Endothelial cell of umbilical vein (primary cell): ENCODE data around the gene SPINK1. TPM values are rescaled to one million over a fixed set of nuclear protein-coding genes. Genes with fewer than 3 reads are reported as not detected.

Experiments used
- BruUV-seq: library from RNA; stranded (reverse); fragments of 400-500 nt; replicated peaks from 2 replicates; lab custom pipeline; 2021; lab: Mats Ljungman, UMichigan
- CTCF ChIA-PET: fragments of 300-600, 350-600 bp; sonication (Branson Sonifier 250); formaldehyde crosslinking; loops from one replicate; lab custom pipeline; 2021; ENCODE audit warnings: antibody characterized with exemption, inconsistent platforms; lab: Charles Lee
- POLR2A ChIA-PET: fragments of 300-600, 350-600 bp; sonication (Branson Sonifier 250); formaldehyde crosslinking; loops from one replicate; lab custom pipeline; 2021; ENCODE audit warnings: antibody characterized with exemption, inconsistent platforms; lab: Charles Lee
- DNase-seq: peaks from one replicate; pipeline ENCODE4 v3.0.0-alpha.2; 2011; ENCODE audit warnings: low read depth, low spot score
- FAIRE-seq: peaks from 2 replicates; lab custom pipeline; 2011; peaks lifted over from hg19 to GRCh38; lab: Jason Lieb, UNC
- H2AFZ ChIP-seq: 2 replicates; pipeline ENCODE4 v1.6.0; 2012; ENCODE audit warnings: low read depth, low read length, control low read depth, inconsistent platforms
- H3K27ac ChIP-seq: 2 replicates; pipeline ENCODE4 v1.5.1; 2011; ENCODE audit warnings: low read depth, mild to moderate bottlenecking, control low read depth, low read length, moderate library complexity; ENCODE audit not compliant: insufficient read depth
- H3K27me3 ChIP-seq, 2 experiments: 2 replicates each; pipeline versions ENCODE4 v1.6.0 to v1.6.1; 2011; ENCODE audit warnings: low read length in 2 of 2, mixed read lengths in 1 of 2; ENCODE audit not compliant: control insufficient read depth in 2 of 2, insufficient read depth in 2 of 2
- H3K36me3 ChIP-seq, 2 experiments: 2 replicates in 1 of 2; 3 replicates in 1 of 2; pipeline ENCODE4 v1.5.1; 2011; ENCODE audit warnings: low read length in 2 of 2, mild to moderate bottlenecking in 1 of 2, moderate library complexity in 1 of 2; ENCODE audit not compliant: control insufficient read depth in 2 of 2, insufficient read depth in 2 of 2; ENCODE audit errors: extremely low read depth in 1 of 2
- H3K4me1 ChIP-seq: 3 replicates; pipeline ENCODE4 v1.5.1; 2011; ENCODE audit warnings: mild to moderate bottlenecking, low read length; ENCODE audit not compliant: control insufficient read depth, insufficient read depth; ENCODE audit errors: extremely low read depth
- H3K4me2 ChIP-seq: 2 replicates; pipeline ENCODE4 v1.6.1; 2011; ENCODE audit warnings: low read length, control low read depth, mixed read lengths; ENCODE audit not compliant: insufficient read depth
- H3K4me3 ChIP-seq, 3 experiments: fragments of 200-600 bp in 1 of 3; sonication (generic), shearing (Covaris generic) in 1 of 3; replicated peaks in 1 of 3; 2 replicates each; pipeline ENCODE4 v1.5.1; 2011 to 2016; ENCODE audit warnings: control low read depth in 3 of 3, low read length in 3 of 3, mild to moderate bottlenecking in 2 of 3, inconsistent platforms in 1 of 3, low read depth in 1 of 3, moderate library complexity in 1 of 3; ENCODE audit not compliant: insufficient read depth in 1 of 3
- H3K79me2 ChIP-seq: 2 replicates; pipeline ENCODE4 v1.6.0; 2012; ENCODE audit warnings: low read length, inconsistent platforms; ENCODE audit not compliant: control insufficient read depth, insufficient read depth
- H3K9ac ChIP-seq: replicated peaks from 2 replicates; pipeline ENCODE3; 2011; ENCODE audit warnings: low read length, control low read depth; ENCODE audit not compliant: insufficient read depth; ENCODE audit errors: extremely low read depth
- H3K9me1 ChIP-seq: replicated peaks from 3 replicates; pipeline ENCODE4 v1.6.0; 2011; ENCODE audit warnings: mild to moderate bottlenecking, low read length; ENCODE audit not compliant: control insufficient read depth, insufficient read depth; ENCODE audit errors: extremely low read depth
- H3K9me3 ChIP-seq: replicated peaks from 2 replicates; pipeline ENCODE4 v1.5.1; 2012; ENCODE audit warnings: low read length, inconsistent platforms; ENCODE audit not compliant: control insufficient read depth, insufficient read depth
- H4K20me1 ChIP-seq: replicated peaks from 2 replicates; pipeline ENCODE3; 2011; ENCODE audit warnings: mild to moderate bottlenecking, low read length; ENCODE audit not compliant: control insufficient read depth, insufficient read depth; ENCODE audit errors: extremely low read depth
- EZH2 ChIP-seq: IDR thresholded peaks from 2 replicates; pipeline ENCODE4 v1.6.1; 2012; ENCODE audit warnings: borderline replicate concordance, low read depth, mild to moderate bottlenecking, moderate library complexity, low read length, inconsistent platforms; ENCODE audit not compliant: severe bottlenecking
- FOS ChIP-seq: IDR thresholded peaks from 2 replicates; pipeline ENCODE4 v1.6.1; 2011; ENCODE audit warnings: mild to moderate bottlenecking, low read length, moderate library complexity, borderline replicate concordance; ENCODE audit not compliant: insufficient read depth
- GATA2 ChIP-seq: IDR thresholded peaks from 2 replicates; pipeline ENCODE4 v1.7.0; 2011; ENCODE audit warnings: low read depth, mild to moderate bottlenecking, moderate library complexity, mixed read lengths, low read length; ENCODE audit not compliant: insufficient read length, insufficient read depth
- JUN ChIP-seq: IDR thresholded peaks from 2 replicates; pipeline ENCODE4 v1.6.1; 2011; ENCODE audit warnings: borderline replicate concordance, low read depth; ENCODE audit not compliant: insufficient read length, insufficient read depth
- MYC ChIP-seq: IDR thresholded peaks from one replicate; pipeline ENCODE4 v1.6.1; 2011; ENCODE audit warnings: mild to moderate bottlenecking, low read depth, low read length
- POLR2A ChIP-seq: IDR thresholded peaks from 2 replicates; pipeline ENCODE4 v1.6.1; 2012; ENCODE audit warnings: low read depth, mild to moderate bottlenecking, control low read depth, low read length
- POLR2AphosphoS5 ChIP-seq: IDR thresholded peaks from 2 replicates; pipeline ENCODE4 v1.6.1; 2012; ENCODE audit warnings: low read depth, mild to moderate bottlenecking, control low read depth, low read length, moderate library complexity; ENCODE audit not compliant: insufficient read depth
- dilution Hi-C: fragments of 300-500 bp; cut with MboI; formaldehyde crosslinking; loops from one replicate; pipeline ENCODE4 v1.15.0; 2019; ENCODE audit warnings: low sequenced_read_pairs; ENCODE audit not compliant: extremely low pct_ligation_motif_present
- intact Hi-C: fragments of 100-400 bp; cut with micrococcal nuclease; formaldehyde crosslinking; loops from one replicate; pipeline ENCODE4 v1.10.0; 2022
- polyA plus RNA-seq, 4 experiments: library from polyadenylated mRNA; depleted of rRNA in 3 of 4; stranded (reverse) in 3 of 4; unstranded in 1 of 4; fragments of >200 nt; gene quantifications; 2 replicates each; pipeline versions ENCODE4 v1.2.1 to v1.2.3, GENCODE V29; 2011 to 2012; ENCODE audit warnings: missing spikeins in 1 of 4
- total RNA-seq: library from RNA; stranded (reverse); gene quantifications from 2 replicates; pipeline ENCODE4 v1.2.3, GENCODE V29; 2021
- TF ChIP-seq, protein P1 (sequence below), 2 donors: IDR thresholded peaks; 1 replicate in 1 of 2; 2 replicates in 1 of 2; pipeline ENCODE4 v1.5.1; 2011; ENCODE audit warnings: low read length in 2 of 2, mild to moderate bottlenecking in 2 of 2, moderate library complexity in 2 of 2, control low read depth in 1 of 2, inconsistent platforms in 1 of 2, low read depth in 1 of 2; ENCODE audit not compliant: insufficient read depth in 1 of 2; ENCODE audit errors: extremely low read depth in 1 of 2
- TF ChIP-seq, protein P2 (sequence below): IDR thresholded peaks from 2 replicates; pipeline ENCODE4 v1.6.1; 2011; ENCODE audit not compliant: insufficient read depth, insufficient read length

Gene SPINK1
- total and polyA plus RNA-seq, 2 donors (not counting 3 experiments of a cell fraction or from before 2014, with no cell fraction given): not detected

DNA sequence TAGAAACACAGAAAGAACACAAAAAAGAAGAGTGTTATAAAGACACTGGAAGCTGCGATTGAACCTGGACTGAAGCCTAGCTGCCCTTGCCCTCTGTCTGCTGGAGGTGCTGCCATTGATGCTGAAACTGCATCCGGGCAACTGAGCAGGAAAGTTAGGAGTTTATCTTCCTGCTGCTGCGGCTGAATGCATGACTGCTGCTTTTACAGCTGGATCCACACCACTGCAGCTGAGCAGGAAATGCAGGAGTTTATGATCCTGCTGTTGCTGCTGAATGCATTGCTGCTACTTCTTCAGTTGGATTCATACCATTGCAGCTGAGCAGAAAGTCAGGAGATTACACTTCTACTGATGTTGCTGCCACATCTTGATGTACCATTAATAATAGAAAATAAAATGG, 27.1 kb downstream of the SPINK1 start:
- Histone ChIP-seq H3K36me3 (no peaks in the 10 kb centered on the region), H3K79me2 (no peaks in the 10 kb centered on the region), H3K4me2 (no peak overlapping the region), H3K9me1 (no peaks in the 10 kb centered on the region), H4K20me1 (no peaks in the 10 kb centered on the region), H3K9ac (no peak overlapping the region), H3K27ac (no peak overlapping the region), H3K4me1 (no peaks in the 10 kb centered on the region), H3K4me3 (no peak overlapping the region), H2AFZ (no peak overlapping the region), H3K9me3 (no peaks in the 10 kb centered on the region), H3K27me3 (peaks cover 2% of the 10 kb centered on the region in 2 experiments)
- no peak for DNase-seq
- FAIRE-seq: no peak
- no TSS peak for BruUV-seq
- dilution Hi-C loops (no loop called here), intact Hi-C loops (no loop called here)
- POLR2A ChIA-PET: no interaction called here
- TF ChIP-seq, protein P1, sequence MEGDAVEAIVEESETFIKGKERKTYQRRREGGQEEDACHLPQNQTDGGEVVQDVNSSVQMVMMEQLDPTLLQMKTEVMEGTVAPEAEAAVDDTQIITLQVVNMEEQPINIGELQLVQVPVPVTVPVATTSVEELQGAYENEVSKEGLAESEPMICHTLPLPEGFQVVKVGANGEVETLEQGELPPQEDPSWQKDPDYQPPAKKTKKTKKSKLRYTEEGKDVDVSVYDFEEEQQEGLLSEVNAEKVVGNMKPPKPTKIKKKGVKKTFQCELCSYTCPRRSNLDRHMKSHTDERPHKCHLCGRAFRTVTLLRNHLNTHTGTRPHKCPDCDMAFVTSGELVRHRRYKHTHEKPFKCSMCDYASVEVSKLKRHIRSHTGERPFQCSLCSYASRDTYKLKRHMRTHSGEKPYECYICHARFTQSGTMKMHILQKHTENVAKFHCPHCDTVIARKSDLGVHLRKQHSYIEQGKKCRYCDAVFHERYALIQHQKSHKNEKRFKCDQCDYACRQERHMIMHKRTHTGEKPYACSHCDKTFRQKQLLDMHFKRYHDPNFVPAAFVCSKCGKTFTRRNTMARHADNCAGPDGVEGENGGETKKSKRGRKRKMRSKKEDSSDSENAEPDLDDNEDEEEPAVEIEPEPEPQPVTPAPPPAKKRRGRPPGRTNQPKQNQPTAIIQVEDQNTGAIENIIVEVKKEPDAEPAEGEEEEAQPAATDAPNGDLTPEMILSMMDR (IDR thresholded peaks at IDR 0.05; ENCODE audit: extremely low read depth in 1 of 2, insufficient read depth in 1 of 2, low read depth in 1 of 2, low read length in 2 of 2): no peak
- TF ChIP-seq, protein P2, sequence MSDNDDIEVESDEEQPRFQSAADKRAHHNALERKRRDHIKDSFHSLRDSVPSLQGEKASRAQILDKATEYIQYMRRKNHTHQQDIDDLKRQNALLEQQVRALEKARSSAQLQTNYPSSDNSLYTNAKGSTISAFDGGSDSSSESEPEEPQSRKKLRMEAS: no peak
- TF ChIP-seq MYC (no peak), POLR2A (no peak), POLR2AphosphoS5 (no peak), EZH2 (no peak), FOS (no peak), JUN (no peak), GATA2 (no peak)
- CTCF ChIA-PET: interaction anchor here (1.1 to 1.5 kb wide), 2 partner anchors 21 to 175 kb away, joined by 3 to 4 read pairs; no protein-coding TSS in a partner anchor
